Measurements from ENCODE around the gene GABPA. TPM values are rescaled to one million over a fixed set of nuclear protein-coding genes. Genes with fewer than 3 reads are reported as not detected.
A peak's percentile ranks its signal among the peaks of the same experiment; 100 is the strongest.

The GABPA gene
- total and polyA plus RNA-seq, 2 of the 13 experiments (the other 11 are each of a cell fraction or from before 2014, with no cell fraction given) = 7.4 to 13.2 TPM

- no peak for TF ChIP-seq RAD51 (IDR thresholded peaks at IDR 0.05; ENCODE audit: borderline replicate concordance)
- no peak for TF ChIP-seq ZNF296 (CRISPR knock-in tag; conservative IDR thresholded peaks at IDR 0.05)
- no peak for TF ChIP-seq ZSCAN5A (CRISPR knock-in tag; IDR thresholded peaks at IDR 0.05; ENCODE audit: borderline replicate concordance)
- TF ChIP-seq ZFY (CRISPR knock-in tag; IDR thresholded peaks at IDR 0.05) = peak; percentile 88
- TF ChIP-seq ZBTB1 (CRISPR knock-in tag; IDR thresholded peaks at IDR 0.05; ENCODE audit: borderline replicate concordance) = no peak
- peak; percentile 46; the same call in 1 of the 2 replicates for TF ChIP-seq SAFB2 (CRISPR knock-in tag; IDR thresholded peaks at IDR 0.05; ENCODE audit: borderline replicate concordance, low read depth)
- TF ChIP-seq HIC2 (CRISPR knock-in tag; IDR thresholded peaks at IDR 0.05; ENCODE audit: low read depth) = no peak
- no peak for TF ChIP-seq PTBP1 (IDR thresholded peaks at IDR 0.05; ENCODE audit: low read depth, low read length, poor library complexity, severe bottlenecking)
- no peak for TF ChIP-seq ZNF10 (CRISPR knock-in tag; IDR thresholded peaks at IDR 0.05; ENCODE audit: borderline replicate concordance, low read depth)
- no peak for TF ChIP-seq ZNF512B (CRISPR knock-in tag; IDR thresholded peaks at IDR 0.05; ENCODE audit: borderline replicate concordance)
- TF ChIP-seq TCF7L2 (IDR thresholded peaks at IDR 0.05; ENCODE audit: low read depth, low read length) = no peak
- no peak for TF ChIP-seq HNRNPL (IDR thresholded peaks at IDR 0.05; ENCODE audit: low read depth, low read length)
- TF ChIP-seq MXD4 (CRISPR knock-in tag; IDR thresholded peaks at IDR 0.05) = peak; percentile 49; the same call in 1 of the 2 replicates
- peak; percentile 72; the same call in 1 of the 2 replicates for TF ChIP-seq ZMAT3 (CRISPR knock-in tag; conservative IDR thresholded peaks at IDR 0.05)
- peak; percentile 52 for TF ChIP-seq UBTF (CRISPR knock-in tag; IDR thresholded peaks at IDR 0.05)
- no peak for TF ChIP-seq ZNF496 (CRISPR knock-in tag; IDR thresholded peaks at IDR 0.05; ENCODE audit: insufficient replicate concordance)
- no peak; the same call in 1 of the 2 replicates for TF ChIP-seq ZNF780A (CRISPR knock-in tag; IDR thresholded peaks at IDR 0.05)
- TF ChIP-seq ZNF251 (CRISPR knock-in tag; IDR thresholded peaks at IDR 0.05) = no peak
- TF ChIP-seq ZNF816 (CRISPR knock-in tag; IDR thresholded peaks at IDR 0.05; ENCODE audit: borderline replicate concordance) = no peak
- TF ChIP-seq ELF1 (CRISPR knock-in tag; IDR thresholded peaks at IDR 0.05) = peak; percentile 95
Observed at GRCh38 chr21:25734904-25735645, at the start of gene GABPA, which contains the start of gene ATP5PF (continued).
